NCI-H2227 (cell line): ENCODE measurements around the gene IL22RA1.
A peak's percentile ranks its signal among the peaks of the same experiment; 100 is the strongest.

Source experiments
- DNase-seq: peaks from one replicate; lab custom pipeline; 2025; ENCODE audit not compliant: unreplicated experiment; lab: John Stamatoyannopoulos, UW

Gene IL22RA1

GRCh38 chr1:24077278-24077978 lies 65.5 kb downstream of the IL22RA1 start:
- no peak for DNase-seq

- DNase-seq: no peak
These were observed 67.0 kb downstream of the IL22RA1 start for GRCh38 chr1:24075946-24076345.

- no peak for DNase-seq
These were observed 67.4 kb downstream of the IL22RA1 start for GRCh38 chr1:24075590-24075854.

GRCh38 chr1:24074817-24075589 lies 67.9 kb downstream of the IL22RA1 start:
- no peak for DNase-seq

- DNase-seq: no peak
These were observed 68.7 kb downstream of the IL22RA1 start for GRCh38 chr1:24074196-24074595.

GRCh38 chr1:24071941-24072340 lies 71.0 kb downstream of the IL22RA1 start:
- DNase-seq: no peak

- DNase-seq: peak; percentile 88
These were observed 72.0 kb downstream of the IL22RA1 start for GRCh38 chr1:24070821-24071393.

GRCh38 chr1:24069817-24070216 lies 73.1 kb downstream of the IL22RA1 start:
- DNase-seq: no peak
